Measurements from ENCODE around the gene UBA1. TPM values are rescaled to one million over a fixed set of nuclear protein-coding genes. Genes with fewer than 3 reads are reported as not detected.
A peak's percentile ranks its signal among the peaks of the same experiment; 100 is the strongest.
"Not testable (repeated sequence)": the region's sequence is repeated elsewhere in the genome, so short reads cannot be mapped to it uniquely, and the experiment has no call there.

The UBA1 gene
- total and polyA plus RNA-seq, 7 donors, result 72.7 to 126 (median 81.1) TPM

- DNase-seq, result peak; percentile 15
- 92 to 93% methylated on average over 6 of the region's 6 CpGs for WGBS, 2 donors
- H3K27ac ChIP-seq, result no peak overlapping the region
- H3K4me1 ChIP-seq, result no peaks in the 10 kb centered on the region
- H3K9me3 ChIP-seq, result no peaks in the 10 kb centered on the region
- intact Hi-C loops (cut with DNase I), result no loop called here
- no peak overlapping the region for H3K4me3 ChIP-seq
- peaks cover 0 to 25% (median 3%) of the 10 kb centered on the region in 4 donors for H3K36me3 ChIP-seq
- no peaks in the 10 kb centered on the region for H3K27me3 ChIP-seq
- TF ChIP-seq CTCF (IDR thresholded peaks at IDR 0.05), result no peak
- TF ChIP-seq POLR2A (IDR thresholded peaks at IDR 0.05), result no peak
- TF ChIP-seq POLR2AphosphoS5 (IDR thresholded peaks at IDR 0.05), result no peak
- TF ChIP-seq EP300 (IDR thresholded peaks at IDR 0.05), result no peak
These were observed 54.9 kb downstream of the UBA1 start for GRCh38 chrX:47248576-47248975.

GRCh38 chrX:47250017-47250347, 56.4 kb downstream of the UBA1 start:
- Histone ChIP-seq H3K36me3 (peaks cover 0 to 11% (median under 1%) of the 10 kb centered on the region in 4 donors), H3K4me1 (no peaks in the 10 kb centered on the region), H3K27me3 (no peaks in the 10 kb centered on the region), H3K27ac (no peak overlapping the region), H3K9me3 (no peaks in the 10 kb centered on the region), H3K4me3 (no peak overlapping the region)
- no peak for DNase-seq
- 92% methylated on average over 6 of the region's 6 CpGs for WGBS, 2 donors
- no peak for TF ChIP-seq EP300 (IDR thresholded peaks at IDR 0.05)
- no peak for TF ChIP-seq CTCF (IDR thresholded peaks at IDR 0.05)
- TF ChIP-seq POLR2AphosphoS5 (IDR thresholded peaks at IDR 0.05), result no peak
- no peak for TF ChIP-seq POLR2A (IDR thresholded peaks at IDR 0.05)
- intact Hi-C loops (cut with DNase I), result no loop called here

- H3K4me3 ChIP-seq; intact Hi-C loops (cut with DNase I); H3K36me3 ChIP-seq; H3K4me1 ChIP-seq; H3K27me3 ChIP-seq; H3K9me3 ChIP-seq; DNase-seq; H3K27ac ChIP-seq: not testable (repeated sequence)
- 86 to 92% methylated on average over 12 of the region's 12 CpGs for WGBS, 2 donors
These were observed 64.0 kb downstream of the UBA1 start for GRCh38 chrX:47257620-47258019.

Other genes starting within 250 kb of the UBA1 start
- gene RGN, start 115.4 kb upstream of the UBA1 start, total RNA-seq, result 10 to 100 TPM in 2 of 4 donors, 1 to 10 TPM in 2; 5.3 to 12.2 (median 9.1) TPM
- gene RGN, start 115.4 kb upstream of the UBA1 start, polyA plus RNA-seq, result under 1 TPM in 2 of 3 donors, not detected in 1; 0.42 to 0.60 TPM
- 100 to 1,000 TPM in 1 of 4 donors, 10 to 100 TPM in 3; 64.3 to 103 (median 82.8) TPM for gene NDUFB11, start 49.1 kb upstream of the UBA1 start, total RNA-seq
- gene NDUFB11, start 49.1 kb upstream of the UBA1 start, polyA plus RNA-seq, result 100 to 1,000 TPM in 1 of 3 donors, 10 to 100 TPM in 2; 82.3 to 124 (median 91.8) TPM
- gene RBM10, start 48.6 kb upstream of the UBA1 start, total RNA-seq, result 10 to 100 TPM; 17.1 to 28.0 (median 22.0) TPM
- 10 to 100 TPM; 15.0 to 44.3 (median 23.8) TPM for gene RBM10, start 48.6 kb upstream of the UBA1 start, polyA plus RNA-seq
- 10 to 100 TPM; 43.8 to 55.9 (median 45.6) TPM for gene CDK16, start 24.9 kb downstream of the UBA1 start, total RNA-seq
- 10 to 100 TPM; 35.4 to 64.6 (median 46.5) TPM for gene CDK16, start 24.9 kb downstream of the UBA1 start, polyA plus RNA-seq
- gene USP11, start 39.2 kb downstream of the UBA1 start, total RNA-seq, result 10 to 100 TPM; 18.9 to 37.7 (median 35.3) TPM
- 10 to 100 TPM in 1 of 3 donors, 1 to 10 TPM in 2; 4.9 to 21.8 (median 6.6) TPM for gene USP11, start 39.2 kb downstream of the UBA1 start, polyA plus RNA-seq
- gene ZNF157, start 176.7 kb downstream of the UBA1 start, total RNA-seq, result under 1 TPM in 3 of 4 donors, not detected in 1; 0.27 to 0.71 (median 0.49) TPM
- gene ZNF157, start 176.7 kb downstream of the UBA1 start, polyA plus RNA-seq, result under 1 TPM in 1 of 3 donors, not detected in 2; 0.15 TPM